GM23338 (cell line): ENCODE results near the gene P3R3URF. TPM values are rescaled to one million over a fixed set of nuclear protein-coding genes. Genes with fewer than 3 reads are reported as not detected.
A peak's percentile ranks its signal among the peaks of the same experiment; 100 is the strongest.

Source experiments
- ATAC-seq: fragments of 200-7000 bp; cut with Tn5 transposase; 3 replicates; pipeline ENCODE4 v1.9.1; 2020
- DNase-seq: peaks from one replicate; pipeline ENCODE4 v3.0.0-alpha.2; 2015; ENCODE audit warnings: low spot score
- H2AFZ ChIP-seq: fragments of 200-600 bp; sonication (generic); 2 replicates; pipeline ENCODE4 v1.8.0; 2016; ENCODE audit warnings: antibody characterized with exemption, mild to moderate bottlenecking, moderate library complexity
- H3F3A ChIP-seq: fragments of 200-600 bp; sonication (generic); replicated peaks from 2 replicates; pipeline ENCODE4 v1.8.0; 2017; ENCODE audit warnings: antibody characterized with exemption, mixed run types, low read depth
- H3K27ac ChIP-seq: fragments of 200-600 bp; sonication (generic); 2 replicates; pipeline ENCODE4 v1.6.1; 2016; ENCODE audit warnings: low read depth
- H3K27me3 ChIP-seq: fragments of 200-600 bp; sonication (generic); 2 replicates; pipeline ENCODE4 v1.8.0; 2016; ENCODE audit warnings: mild to moderate bottlenecking, mixed run types, moderate library complexity; ENCODE audit not compliant: insufficient read depth
- H3K36me3 ChIP-seq: fragments of 200-600 bp; sonication (generic); 2 replicates; pipeline ENCODE4 v1.8.0; 2016; ENCODE audit warnings: mild to moderate bottlenecking; ENCODE audit not compliant: insufficient read depth
- H3K4me1 ChIP-seq: fragments of 200-600 bp; sonication (generic); 2 replicates; pipeline ENCODE4 v1.8.0; 2016; ENCODE audit warnings: mild to moderate bottlenecking, moderate library complexity; ENCODE audit not compliant: insufficient read depth
- H3K4me2 ChIP-seq: fragments of 200-600 bp; sonication (generic); 2 replicates; pipeline ENCODE4 v1.7.1; 2017; ENCODE audit warnings: mixed run types
- H3K4me3 ChIP-seq: fragments of 200-600 bp; sonication (generic); 2 replicates; pipeline ENCODE4 v1.6.1; 2016; ENCODE audit warnings: mixed run types
- H3K79me2 ChIP-seq: fragments of 200-600 bp; sonication (generic); replicated peaks from 2 replicates; pipeline ENCODE4 v1.8.0; 2017; ENCODE audit warnings: mild to moderate bottlenecking; ENCODE audit not compliant: insufficient read depth
- H3K9me2 ChIP-seq: fragments of 200-600 bp; sonication (generic); 2 replicates; pipeline ENCODE4 v1.8.0; 2017; ENCODE audit not compliant: insufficient read depth
- H4K20me1 ChIP-seq: fragments of 200-600 bp; sonication (generic); replicated peaks from 2 replicates; pipeline ENCODE4 v1.8.0; 2017; ENCODE audit warnings: mild to moderate bottlenecking; ENCODE audit not compliant: insufficient read depth
- H3K27ac Mint-ChIP-seq: 2 replicates; pipeline ENCODE4 v1.8.0; 2020; ENCODE audit warnings: inconsistent platforms, mild to moderate bottlenecking, moderate library complexity, mixed read lengths
- H3K27me3 Mint-ChIP-seq: 3 replicates; pipeline ENCODE4 v1.8.0; 2022; ENCODE audit warnings: low read depth, mild to moderate bottlenecking, moderate library complexity, mixed read lengths, inconsistent platforms; ENCODE audit not compliant: insufficient read depth, poor library complexity
- H3K36me3 Mint-ChIP-seq: 3 replicates; pipeline ENCODE4 v1.8.0; 2021; ENCODE audit warnings: low read depth, mild to moderate bottlenecking, inconsistent platforms, moderate library complexity, mixed read lengths
- H3K4me1 Mint-ChIP-seq: 3 replicates; pipeline ENCODE4 v1.8.0; 2020; ENCODE audit warnings: mild to moderate bottlenecking, inconsistent platforms, mixed read lengths
- H3K4me3 Mint-ChIP-seq: 3 replicates; pipeline ENCODE4 v1.8.0; 2021; ENCODE audit warnings: moderate library complexity, mild to moderate bottlenecking, inconsistent platforms, mixed read lengths
- H3K9me3 Mint-ChIP-seq: 3 replicates; pipeline ENCODE4 v1.8.0; 2020; ENCODE audit warnings: moderate library complexity, mild to moderate bottlenecking, inconsistent platforms, mixed read lengths
- CREB1 ChIP-seq: fragments of 250-450 bp; sonication (Bioruptor Pico); IDR thresholded peaks from 2 replicates; pipeline ENCODE4 v1.5.0; 2020; ENCODE audit warnings: low read depth, mild to moderate bottlenecking, moderate library complexity
- EZH2 ChIP-seq: fragments of 200-600 bp; sonication (generic); IDR thresholded peaks from one replicate; pipeline ENCODE4 v1.8.0; 2017; ENCODE audit warnings: antibody characterized with exemption, mild to moderate bottlenecking, low read depth; ENCODE audit not compliant: unreplicated experiment
- EZH2phosphoT487 ChIP-seq: fragments of 200-600 bp; sonication (generic); IDR thresholded peaks from one replicate; pipeline ENCODE4 v1.8.1; 2018; ENCODE audit warnings: antibody characterized with exemption; ENCODE audit not compliant: unreplicated experiment
- JUNB ChIP-seq: IDR thresholded peaks from one replicate; pipeline ENCODE4 v1.6.1; 2016; ENCODE audit warnings: antibody characterized with exemption; ENCODE audit not compliant: unreplicated experiment
- ZNF331 ChIP-seq: fragments of 250-450 bp; sonication (Bioruptor Pico); IDR thresholded peaks from 2 replicates; pipeline ENCODE4 v1.5.0; 2020; ENCODE audit warnings: low read depth, mild to moderate bottlenecking, moderate library complexity
- polyA plus RNA-seq: library from polyadenylated mRNA; unstranded; fragments of >200 nt; fragmentation: Nextera tagmentation; extraction: Ambion mirVana; gene quantifications from 2 replicates; pipeline ENCODE4 v1.2.1, GENCODE V29; 2016
- total RNA-seq: library from RNA; depleted of rRNA; stranded (reverse); fragments of >200 nt; shearing (Covaris generic); gene quantifications from 2 replicates; pipeline ENCODE4 v1.2.3, GENCODE V29; 2014
- TF ChIP-seq, protein P1 (sequence below): IDR thresholded peaks from 2 replicates; pipeline ENCODE4 v1.6.1; 2016; ENCODE audit warnings: antibody characterized with exemption
- TF ChIP-seq, protein P2 (sequence below), 2 experiments: fragments of 200-600 bp in 1 of 2; sonication (generic) in 1 of 2; conservative IDR thresholded peaks; 2 replicates each; pipeline versions ENCODE4 v1.5.1 to v1.6.1; 2016 to 2017; ENCODE audit warnings: antibody characterized with exemption in 2 of 2, low read depth in 2 of 2, mild to moderate bottlenecking in 2 of 2, moderate library complexity in 1 of 2
- TF ChIP-seq, protein P3 (sequence below): IDR thresholded peaks from one replicate; pipeline ENCODE4 v1.6.1; 2018; ENCODE audit warnings: antibody characterized with exemption; ENCODE audit not compliant: unreplicated experiment

P3R3URF gene
- total and polyA plus RNA-seq, 2 experiments from 2014 or later = not detected

DNA sequence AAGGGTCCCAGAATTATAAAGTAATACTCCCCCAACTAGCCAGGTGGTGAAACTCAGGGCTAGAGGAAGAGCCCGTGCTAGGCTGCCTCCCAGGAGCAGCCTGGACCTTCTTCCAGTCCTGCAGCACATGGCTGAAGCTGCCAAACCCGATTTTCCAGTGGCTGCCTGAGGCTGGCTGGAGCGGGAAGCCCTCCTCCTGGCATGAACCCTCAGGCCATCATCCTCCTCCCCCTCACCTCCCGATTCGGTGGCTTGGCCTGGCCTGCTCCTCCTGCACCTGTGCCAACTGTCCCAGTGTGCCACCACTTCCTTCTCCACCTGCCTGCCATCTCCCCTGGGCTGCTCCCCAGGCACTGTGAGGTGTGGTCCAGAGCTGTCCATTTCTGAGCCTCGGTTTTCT is 4.4 kb downstream of the P3R3URF start (continued):
- TF ChIP-seq CREB1 (CRISPR knock-in tag) (no peak), JUNB (no peak), EZH2 (no peak), ZNF331 (CRISPR knock-in tag) (no peak)
- TF ChIP-seq, protein P1, sequence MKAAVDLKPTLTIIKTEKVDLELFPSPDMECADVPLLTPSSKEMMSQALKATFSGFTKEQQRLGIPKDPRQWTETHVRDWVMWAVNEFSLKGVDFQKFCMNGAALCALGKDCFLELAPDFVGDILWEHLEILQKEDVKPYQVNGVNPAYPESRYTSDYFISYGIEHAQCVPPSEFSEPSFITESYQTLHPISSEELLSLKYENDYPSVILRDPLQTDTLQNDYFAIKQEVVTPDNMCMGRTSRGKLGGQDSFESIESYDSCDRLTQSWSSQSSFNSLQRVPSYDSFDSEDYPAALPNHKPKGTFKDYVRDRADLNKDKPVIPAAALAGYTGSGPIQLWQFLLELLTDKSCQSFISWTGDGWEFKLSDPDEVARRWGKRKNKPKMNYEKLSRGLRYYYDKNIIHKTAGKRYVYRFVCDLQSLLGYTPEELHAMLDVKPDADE = no peak
- TF ChIP-seq, protein P2, sequence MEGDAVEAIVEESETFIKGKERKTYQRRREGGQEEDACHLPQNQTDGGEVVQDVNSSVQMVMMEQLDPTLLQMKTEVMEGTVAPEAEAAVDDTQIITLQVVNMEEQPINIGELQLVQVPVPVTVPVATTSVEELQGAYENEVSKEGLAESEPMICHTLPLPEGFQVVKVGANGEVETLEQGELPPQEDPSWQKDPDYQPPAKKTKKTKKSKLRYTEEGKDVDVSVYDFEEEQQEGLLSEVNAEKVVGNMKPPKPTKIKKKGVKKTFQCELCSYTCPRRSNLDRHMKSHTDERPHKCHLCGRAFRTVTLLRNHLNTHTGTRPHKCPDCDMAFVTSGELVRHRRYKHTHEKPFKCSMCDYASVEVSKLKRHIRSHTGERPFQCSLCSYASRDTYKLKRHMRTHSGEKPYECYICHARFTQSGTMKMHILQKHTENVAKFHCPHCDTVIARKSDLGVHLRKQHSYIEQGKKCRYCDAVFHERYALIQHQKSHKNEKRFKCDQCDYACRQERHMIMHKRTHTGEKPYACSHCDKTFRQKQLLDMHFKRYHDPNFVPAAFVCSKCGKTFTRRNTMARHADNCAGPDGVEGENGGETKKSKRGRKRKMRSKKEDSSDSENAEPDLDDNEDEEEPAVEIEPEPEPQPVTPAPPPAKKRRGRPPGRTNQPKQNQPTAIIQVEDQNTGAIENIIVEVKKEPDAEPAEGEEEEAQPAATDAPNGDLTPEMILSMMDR (conservative IDR thresholded peaks at IDR 0.05; ENCODE audit: low read depth in 2 of 2) = no peak
- TF ChIP-seq, protein P3, sequence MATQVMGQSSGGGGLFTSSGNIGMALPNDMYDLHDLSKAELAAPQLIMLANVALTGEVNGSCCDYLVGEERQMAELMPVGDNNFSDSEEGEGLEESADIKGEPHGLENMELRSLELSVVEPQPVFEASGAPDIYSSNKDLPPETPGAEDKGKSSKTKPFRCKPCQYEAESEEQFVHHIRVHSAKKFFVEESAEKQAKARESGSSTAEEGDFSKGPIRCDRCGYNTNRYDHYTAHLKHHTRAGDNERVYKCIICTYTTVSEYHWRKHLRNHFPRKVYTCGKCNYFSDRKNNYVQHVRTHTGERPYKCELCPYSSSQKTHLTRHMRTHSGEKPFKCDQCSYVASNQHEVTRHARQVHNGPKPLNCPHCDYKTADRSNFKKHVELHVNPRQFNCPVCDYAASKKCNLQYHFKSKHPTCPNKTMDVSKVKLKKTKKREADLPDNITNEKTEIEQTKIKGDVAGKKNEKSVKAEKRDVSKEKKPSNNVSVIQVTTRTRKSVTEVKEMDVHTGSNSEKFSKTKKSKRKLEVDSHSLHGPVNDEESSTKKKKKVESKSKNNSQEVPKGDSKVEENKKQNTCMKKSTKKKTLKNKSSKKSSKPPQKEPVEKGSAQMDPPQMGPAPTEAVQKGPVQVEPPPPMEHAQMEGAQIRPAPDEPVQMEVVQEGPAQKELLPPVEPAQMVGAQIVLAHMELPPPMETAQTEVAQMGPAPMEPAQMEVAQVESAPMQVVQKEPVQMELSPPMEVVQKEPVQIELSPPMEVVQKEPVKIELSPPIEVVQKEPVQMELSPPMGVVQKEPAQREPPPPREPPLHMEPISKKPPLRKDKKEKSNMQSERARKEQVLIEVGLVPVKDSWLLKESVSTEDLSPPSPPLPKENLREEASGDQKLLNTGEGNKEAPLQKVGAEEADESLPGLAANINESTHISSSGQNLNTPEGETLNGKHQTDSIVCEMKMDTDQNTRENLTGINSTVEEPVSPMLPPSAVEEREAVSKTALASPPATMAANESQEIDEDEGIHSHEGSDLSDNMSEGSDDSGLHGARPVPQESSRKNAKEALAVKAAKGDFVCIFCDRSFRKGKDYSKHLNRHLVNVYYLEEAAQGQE = no peak

- H3K36me3 Mint-ChIP-seq = no peaks in the 10 kb centered on the region
- Histone ChIP-seq H3F3A (no peaks in the 10 kb centered on the region), H3K4me1 (peaks cover 26% of the 10 kb centered on the region), H3K4me3 (no peak overlapping the region), H2AFZ (peak overlapping the region; percentile 94), H4K20me1 (no peaks in the 10 kb centered on the region), H3K27me3 (peaks cover 12% of the 10 kb centered on the region), H3K79me2 (no peaks in the 10 kb centered on the region), H3K27ac (no peak overlapping the region), H3K9me2 (no peaks in the 10 kb centered on the region), H3K36me3 (no peaks in the 10 kb centered on the region), H3K4me2 (no peak overlapping the region)
- peaks cover 28% of the 10 kb centered on the region for H3K4me1 Mint-ChIP-seq
- ATAC-seq = no peak
- no peak overlapping the region for H3K27ac Mint-ChIP-seq
- no peak for TF ChIP-seq EZH2phosphoT487
- H3K4me3 Mint-ChIP-seq = no peak overlapping the region
- DNase-seq = no peak
- H3K27me3 Mint-ChIP-seq = peaks cover 25% of the 10 kb centered on the region
- H3K9me3 Mint-ChIP-seq = no peaks in the 10 kb centered on the region
Measured at GRCh38 chr1:46171351-46171750, 4.9 kb downstream of the P3R3URF start.
